Peyer's patch (tissue), 4 donors: ENCODE results near the gene ANKRD44.

Experiments used
- POLR2A ChIP-seq, 2 donors: fragments of 450-650 bp; IDR thresholded peaks; one replicate each; pipeline ENCODE4 v1.5.1; 2017; ENCODE audit warnings: antibody characterized with exemption in 2 of 2, mild to moderate bottlenecking in 2 of 2, moderate library complexity in 2 of 2
- TF ChIP-seq, protein P1 (sequence below), 6 experiments: fragments of 450-650 bp in 4 of 6; fragments of 200-600 bp in 2 of 6; sonication (generic) in 1 of 6; IDR thresholded peaks; one replicate each; pipeline ENCODE4 v1.5.1; 2017 to 2019; ENCODE audit warnings: antibody characterized with exemption in 6 of 6, mild to moderate bottlenecking in 3 of 6, moderate library complexity in 1 of 6

DNA sequence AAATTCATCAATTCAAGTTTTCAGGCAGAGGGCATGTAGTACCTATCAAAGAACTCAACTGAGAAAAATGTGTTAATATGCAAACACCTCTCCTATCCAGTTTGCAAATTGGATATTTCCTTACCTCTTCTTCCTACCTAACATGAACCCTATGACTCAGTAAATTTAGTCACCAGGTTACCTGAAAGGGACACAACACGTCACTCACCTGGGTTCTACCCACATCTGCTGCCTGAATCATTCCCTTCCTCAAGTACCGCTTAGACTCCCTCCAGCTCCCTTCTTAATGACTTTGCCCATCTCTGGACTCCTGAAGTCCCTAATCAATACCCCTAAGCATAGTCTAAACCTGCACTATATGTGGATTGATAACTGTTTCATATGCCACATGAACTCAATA is 10.4 kb downstream of the ANKRD44 start:
- TF ChIP-seq, protein P1, sequence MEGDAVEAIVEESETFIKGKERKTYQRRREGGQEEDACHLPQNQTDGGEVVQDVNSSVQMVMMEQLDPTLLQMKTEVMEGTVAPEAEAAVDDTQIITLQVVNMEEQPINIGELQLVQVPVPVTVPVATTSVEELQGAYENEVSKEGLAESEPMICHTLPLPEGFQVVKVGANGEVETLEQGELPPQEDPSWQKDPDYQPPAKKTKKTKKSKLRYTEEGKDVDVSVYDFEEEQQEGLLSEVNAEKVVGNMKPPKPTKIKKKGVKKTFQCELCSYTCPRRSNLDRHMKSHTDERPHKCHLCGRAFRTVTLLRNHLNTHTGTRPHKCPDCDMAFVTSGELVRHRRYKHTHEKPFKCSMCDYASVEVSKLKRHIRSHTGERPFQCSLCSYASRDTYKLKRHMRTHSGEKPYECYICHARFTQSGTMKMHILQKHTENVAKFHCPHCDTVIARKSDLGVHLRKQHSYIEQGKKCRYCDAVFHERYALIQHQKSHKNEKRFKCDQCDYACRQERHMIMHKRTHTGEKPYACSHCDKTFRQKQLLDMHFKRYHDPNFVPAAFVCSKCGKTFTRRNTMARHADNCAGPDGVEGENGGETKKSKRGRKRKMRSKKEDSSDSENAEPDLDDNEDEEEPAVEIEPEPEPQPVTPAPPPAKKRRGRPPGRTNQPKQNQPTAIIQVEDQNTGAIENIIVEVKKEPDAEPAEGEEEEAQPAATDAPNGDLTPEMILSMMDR (IDR thresholded peaks at IDR 0.05) = no peak
- TF ChIP-seq POLR2A (IDR thresholded peaks at IDR 0.05) = no peak
